Smooth muscle cell (in vitro differentiated cells): Measurements from ENCODE around the gene PCED1B. TPM values are rescaled to one million over a fixed set of nuclear protein-coding genes. Genes with fewer than 3 reads are reported as not detected.

ENCODE experiments used
- DNase-seq: peaks from one replicate; lab custom pipeline; 2025; ENCODE audit not compliant: unreplicated experiment; lab: John Stamatoyannopoulos, UW
- H2AFZ ChIP-seq: fragments of 200-600 bp; sonication (generic); 2 replicates; pipeline ENCODE4 v1.6.0; 2016; ENCODE audit warnings: antibody characterized with exemption, low read depth, mild to moderate bottlenecking
- H3F3A ChIP-seq: fragments of 200-600 bp; sonication (generic); 2 replicates; pipeline ENCODE4 v1.6.0; 2017; ENCODE audit warnings: antibody characterized with exemption, low read depth
- H3K27ac ChIP-seq: fragments of 200-600 bp; sonication (generic); 2 replicates; pipeline ENCODE4 v1.5.1; 2016; ENCODE audit warnings: low read depth, mild to moderate bottlenecking
- H3K27me3 ChIP-seq: fragments of 200-600 bp; sonication (generic); 2 replicates; pipeline ENCODE4 v1.6.1; 2016; ENCODE audit warnings: low read depth, mild to moderate bottlenecking
- H3K36me3 ChIP-seq: fragments of 200-600 bp; sonication (generic); 2 replicates; pipeline ENCODE4 v1.5.1; 2016; ENCODE audit warnings: low read depth
- H3K4me1 ChIP-seq: fragments of 200-600 bp; sonication (generic); 2 replicates; pipeline ENCODE4 v1.5.1; 2016; ENCODE audit warnings: low read depth
- H3K4me2 ChIP-seq: fragments of 200-600 bp; sonication (generic); 2 replicates; pipeline ENCODE4 v1.6.0; 2016; ENCODE audit warnings: mild to moderate bottlenecking
- H3K4me3 ChIP-seq: fragments of 200-600 bp; sonication (generic); 2 replicates; pipeline ENCODE4 v1.5.1; 2016; ENCODE audit warnings: mild to moderate bottlenecking
- H3K79me2 ChIP-seq: fragments of 200-600 bp; sonication (generic); 2 replicates; pipeline ENCODE4 v1.6.0; 2016; ENCODE audit warnings: low read depth, mild to moderate bottlenecking
- H3K9ac ChIP-seq: fragments of 200-600 bp; sonication (generic); 2 replicates; pipeline ENCODE4 v1.6.0; 2016; ENCODE audit warnings: low read depth
- H3K9me3 ChIP-seq: fragments of 200-600 bp; sonication (generic); replicated peaks from 2 replicates; pipeline ENCODE4 v1.5.1; 2016; ENCODE audit warnings: low read depth
- H4K20me1 ChIP-seq: fragments of 200-600 bp; sonication (generic); 2 replicates; pipeline ENCODE4 v1.6.0; 2016; ENCODE audit warnings: low read depth
- WGBS: methylation state at CpG from one replicate; pipeline ENCODE4 v1.1.7; 2016; ENCODE audit warnings: low lambda C conversion rate; 5-methylcytosine and 5-hydroxymethylcytosine counted together
- polyA plus RNA-seq: library from polyadenylated mRNA; unstranded; fragments of >200 nt; fragmentation: Nextera tagmentation; extraction: Ambion mirVana; gene quantifications from 2 replicates; pipeline ENCODE4 v1.2.1, GENCODE V29; 2016
- total RNA-seq: library from RNA; depleted of rRNA; stranded (reverse); fragments of >200 nt; gene quantifications from 2 replicates; pipeline ENCODE4 v1.2.3, GENCODE V29; 2014
- TF ChIP-seq, protein P1 (sequence below): fragments of 200-600 bp; sonication (generic); IDR thresholded peaks from 2 replicates; pipeline ENCODE4 v1.5.1; 2017; ENCODE audit warnings: borderline replicate concordance, mild to moderate bottlenecking, antibody characterized with exemption; ENCODE audit not compliant: insufficient read depth, poor library complexity, severe bottlenecking

Gene PCED1B
- total and polyA plus RNA-seq, 2 experiments from 2014 or later: 2.7 to 3.5 TPM

GRCh38 chr12:47238669-47239114 lies 159.3 kb downstream of the PCED1B start:
- H3K4me1 ChIP-seq: no peaks in the 10 kb centered on the region
- peaks cover 23% of the 10 kb centered on the region for H3F3A ChIP-seq
- H3K4me3 ChIP-seq: no peak overlapping the region
- no peak overlapping the region for H3K27ac ChIP-seq
- H3K9me3 ChIP-seq: no peaks in the 10 kb centered on the region
- no peak overlapping the region for H3K9ac ChIP-seq
- H2AFZ ChIP-seq: no peak overlapping the region
- no peaks in the 10 kb centered on the region for H3K36me3 ChIP-seq
- H3K4me2 ChIP-seq: no peak overlapping the region
- H4K20me1 ChIP-seq: no peaks in the 10 kb centered on the region
- H3K79me2 ChIP-seq: no peaks in the 10 kb centered on the region
- TF ChIP-seq, protein P1, sequence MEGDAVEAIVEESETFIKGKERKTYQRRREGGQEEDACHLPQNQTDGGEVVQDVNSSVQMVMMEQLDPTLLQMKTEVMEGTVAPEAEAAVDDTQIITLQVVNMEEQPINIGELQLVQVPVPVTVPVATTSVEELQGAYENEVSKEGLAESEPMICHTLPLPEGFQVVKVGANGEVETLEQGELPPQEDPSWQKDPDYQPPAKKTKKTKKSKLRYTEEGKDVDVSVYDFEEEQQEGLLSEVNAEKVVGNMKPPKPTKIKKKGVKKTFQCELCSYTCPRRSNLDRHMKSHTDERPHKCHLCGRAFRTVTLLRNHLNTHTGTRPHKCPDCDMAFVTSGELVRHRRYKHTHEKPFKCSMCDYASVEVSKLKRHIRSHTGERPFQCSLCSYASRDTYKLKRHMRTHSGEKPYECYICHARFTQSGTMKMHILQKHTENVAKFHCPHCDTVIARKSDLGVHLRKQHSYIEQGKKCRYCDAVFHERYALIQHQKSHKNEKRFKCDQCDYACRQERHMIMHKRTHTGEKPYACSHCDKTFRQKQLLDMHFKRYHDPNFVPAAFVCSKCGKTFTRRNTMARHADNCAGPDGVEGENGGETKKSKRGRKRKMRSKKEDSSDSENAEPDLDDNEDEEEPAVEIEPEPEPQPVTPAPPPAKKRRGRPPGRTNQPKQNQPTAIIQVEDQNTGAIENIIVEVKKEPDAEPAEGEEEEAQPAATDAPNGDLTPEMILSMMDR: no peak
- no peak for DNase-seq
- H3K27me3 ChIP-seq: no peaks in the 10 kb centered on the region

GRCh38 chr12:47242426-47242825 lies 163.0 kb downstream of the PCED1B start:
- Histone ChIP-seq H3K4me1 (no peaks in the 10 kb centered on the region), H3K9me3 (no peaks in the 10 kb centered on the region), H2AFZ (no peak overlapping the region), H3K9ac (no peak overlapping the region), H3K27me3 (no peaks in the 10 kb centered on the region), H3K4me2 (no peak overlapping the region), H3K27ac (no peak overlapping the region), H3F3A (peaks cover 18% of the 10 kb centered on the region), H3K79me2 (no peaks in the 10 kb centered on the region), H3K4me3 (no peak overlapping the region), H4K20me1 (no peaks in the 10 kb centered on the region), H3K36me3 (no peaks in the 10 kb centered on the region)
- DNase-seq: no peak
- TF ChIP-seq, protein P1: no peak
- 89% methylated on average over 2 of the region's 2 CpGs for WGBS

DNA sequence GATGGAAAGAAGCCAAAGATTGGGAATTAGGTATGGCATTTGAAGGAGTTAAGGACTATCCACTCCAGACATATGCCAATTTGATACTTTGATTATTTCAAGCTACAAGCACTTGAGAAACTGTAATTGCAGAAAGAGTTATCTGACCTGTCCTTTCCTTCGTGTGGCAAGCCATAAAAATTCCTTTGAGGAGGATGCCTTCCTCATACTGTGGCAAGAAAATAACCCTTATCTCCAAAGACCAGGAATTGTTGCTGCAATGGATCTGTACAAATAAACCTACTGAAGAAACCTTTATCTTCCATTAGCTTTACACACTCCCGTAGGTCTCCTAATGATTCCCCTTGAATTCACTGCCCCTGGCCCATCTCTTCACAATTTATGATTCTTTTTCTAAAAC lies 165.4 kb downstream of the PCED1B start:
- Histone ChIP-seq H3K9ac (no peak overlapping the region), H3K9me3 (no peaks in the 10 kb centered on the region), H3K4me1 (no peaks in the 10 kb centered on the region), H2AFZ (no peak overlapping the region), H3K27me3 (no peaks in the 10 kb centered on the region), H3K36me3 (no peaks in the 10 kb centered on the region), H3K4me3 (no peak overlapping the region), H3K79me2 (no peaks in the 10 kb centered on the region), H3K27ac (no peak overlapping the region), H3F3A (no peaks in the 10 kb centered on the region), H3K4me2 (no peak overlapping the region), H4K20me1 (no peaks in the 10 kb centered on the region)
- TF ChIP-seq, protein P1: no peak
- WGBS: 9% methylated on average over 2 of the region's 2 CpGs
- no peak for DNase-seq

DNA sequence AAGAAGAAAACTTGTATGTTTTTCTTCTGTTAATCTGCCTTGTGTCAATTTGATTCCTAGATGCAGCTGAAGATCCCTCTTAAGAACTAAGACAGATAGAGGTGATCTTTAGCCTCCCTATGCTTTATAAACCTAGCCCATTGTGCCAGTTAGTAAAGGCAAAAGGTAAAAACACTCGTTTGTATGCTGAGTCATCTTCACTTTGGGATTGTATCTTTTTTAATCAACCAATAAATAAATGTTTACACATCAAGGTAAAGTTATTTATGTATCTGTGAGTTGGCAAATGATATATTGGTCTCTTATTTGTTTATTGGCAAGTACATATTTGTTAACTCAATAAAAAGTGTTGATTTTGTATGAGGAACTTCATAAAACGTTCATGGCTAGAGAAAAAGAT lies 166.2 kb downstream of the PCED1B start:
- H3K27me3 ChIP-seq: no peaks in the 10 kb centered on the region
- 87% methylated on average over 2 of the region's 2 CpGs for WGBS
- DNase-seq: no peak
- no peak overlapping the region for H3K9ac ChIP-seq
- TF ChIP-seq, protein P1: no peak
- H3F3A ChIP-seq: no peaks in the 10 kb centered on the region
- no peaks in the 10 kb centered on the region for H3K79me2 ChIP-seq
- H3K36me3 ChIP-seq: no peaks in the 10 kb centered on the region
- no peaks in the 10 kb centered on the region for H3K4me1 ChIP-seq
- H3K9me3 ChIP-seq: no peaks in the 10 kb centered on the region
- H3K27ac ChIP-seq: no peak overlapping the region
- H4K20me1 ChIP-seq: no peaks in the 10 kb centered on the region
- no peak overlapping the region for H2AFZ ChIP-seq
- H3K4me3 ChIP-seq: no peak overlapping the region
- H3K4me2 ChIP-seq: no peak overlapping the region
